ENCODE results near the gene KIAA0753.

GRCh38 chr17:6576038-6576785 lies 64.3 kb downstream of the KIAA0753 start:
- TF ChIP-seq EZH2 (IDR thresholded peaks at IDR 0.05; ENCODE audit: insufficient read depth, poor library complexity, severe bottlenecking) (no peak), EZH2phosphoT487 (IDR thresholded peaks at IDR 0.05; ENCODE audit: insufficient read depth, low read depth) (no peak)
